Transverse colon (tissue), 4 donors: Measurements from ENCODE around the gene TXNRD1.

Experiments
- CTCF ChIP-seq, 5 experiments: fragments of 200-600 bp in 3 of 5; fragments of 450-650 bp in 2 of 5; sonication (generic) in 3 of 5; IDR thresholded peaks; 1 replicate in 2 of 5; 2 replicates in 3 of 5; pipeline ENCODE4 v1.5.1; 2016 to 2017; ENCODE audit warnings: antibody characterized with exemption in 5 of 5, inconsistent platforms in 3 of 5, mild to moderate bottlenecking in 2 of 5, moderate library complexity in 1 of 5
- EP300 ChIP-seq: sonication (generic); formaldehyde crosslinking; IDR thresholded peaks from one replicate; pipeline ENCODE4 v1.6.1; 2017; ENCODE audit warnings: antibody characterized with exemption, low read depth
- POLR2A ChIP-seq: fragments of 450-650 bp; IDR thresholded peaks from one replicate; pipeline ENCODE4 v1.6.1; 2016; ENCODE audit warnings: antibody characterized with exemption, mild to moderate bottlenecking, moderate library complexity
- POLR2AphosphoS5 ChIP-seq, 3 donors: sonication (generic); formaldehyde crosslinking; IDR thresholded peaks; one replicate each; pipeline ENCODE4 v1.6.1; 2016; ENCODE audit warnings: antibody characterized with exemption in 3 of 3

GRCh38 chr12:104304261-104305009 lies 88.9 kb downstream of the TXNRD1 start:
- TF ChIP-seq CTCF (IDR thresholded peaks at IDR 0.05) (no peak), POLR2AphosphoS5 (IDR thresholded peaks at IDR 0.05) (no peak), POLR2A (no peak), EP300 (no peak)
